GM18873 (cell line): ENCODE data around the gene VEGFC.

Experiments used
- ATAC-seq: cut with Tn5 transposase; IDR thresholded peaks from one replicate; pipeline ENCODE4 v1.9.1; 2021; ENCODE audit warnings: mild to moderate bottlenecking, moderate library complexity, moderate number of reproducible peaks; ENCODE audit not compliant: unreplicated experiment, low FRiP score

The VEGFC gene

DNA sequence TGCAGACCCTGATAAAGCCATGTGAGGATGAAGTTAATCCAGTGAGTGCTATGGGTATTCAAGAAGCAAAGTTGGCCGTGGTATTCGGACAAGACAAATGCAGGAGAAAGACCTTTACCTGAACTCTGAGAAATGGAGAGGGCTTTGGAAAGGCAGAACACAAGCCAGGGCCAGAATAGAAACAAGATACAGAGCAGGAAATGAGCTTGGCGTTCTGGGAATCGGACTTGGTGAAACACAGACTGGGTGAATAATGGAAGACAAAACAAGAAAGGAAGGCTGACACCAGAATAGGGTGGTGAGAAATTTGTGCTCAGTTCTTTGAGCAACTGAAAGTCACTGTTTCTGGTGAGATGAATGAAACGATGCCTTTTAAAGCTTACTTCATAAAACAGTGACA lies 83.3 kb downstream of the VEGFC start:
- ATAC-seq: no peak

DNA sequence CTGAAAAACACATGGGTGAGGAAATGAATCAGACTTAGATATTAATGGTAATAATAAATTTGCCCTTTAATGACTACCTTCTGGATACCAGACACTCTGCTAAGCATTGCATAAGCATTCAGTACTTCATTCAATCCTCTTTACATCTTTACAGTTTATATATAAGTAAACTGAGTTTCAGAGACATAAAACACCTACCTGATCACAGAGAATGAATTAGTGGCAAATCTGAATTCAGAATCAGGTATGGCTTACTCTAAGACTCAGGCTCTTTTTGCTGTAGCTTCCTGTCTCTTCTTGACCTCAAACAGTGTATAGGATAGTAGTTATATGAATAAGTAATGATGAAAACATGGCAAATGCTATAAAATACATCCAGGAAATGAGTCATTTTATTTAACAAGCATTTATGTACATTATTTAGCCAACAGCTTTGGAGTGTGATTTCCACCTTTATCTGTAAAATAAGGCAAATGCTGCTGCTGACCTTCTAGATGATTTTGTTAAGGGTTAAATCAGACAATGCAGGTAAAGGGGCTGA lies 83.9 kb downstream of the VEGFC start:
- no peak for ATAC-seq

DNA sequence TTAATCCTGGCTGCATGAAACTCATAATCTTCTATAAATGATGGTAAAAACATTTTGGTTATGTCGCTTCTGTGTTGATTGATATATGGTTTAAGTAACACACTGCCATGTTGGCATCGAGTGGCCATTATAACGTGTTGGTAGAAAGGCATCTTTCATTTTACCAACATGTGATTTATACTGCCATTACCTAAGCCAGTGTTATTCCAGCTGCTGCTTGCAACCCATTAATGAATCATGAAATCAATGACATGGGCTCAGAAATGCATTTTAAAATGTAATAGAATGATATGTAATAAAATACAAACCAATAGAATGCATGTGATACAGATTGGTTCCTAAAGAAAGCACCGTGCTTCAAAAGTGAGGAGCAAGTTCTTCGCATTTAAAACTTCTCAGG lies 102.0 kb downstream of the VEGFC start:
- ATAC-seq: no peak

- ATAC-seq: no peak
Measured at GRCh38 chr4:176680668-176681180, 112.0 kb downstream of the VEGFC start.

DNA sequence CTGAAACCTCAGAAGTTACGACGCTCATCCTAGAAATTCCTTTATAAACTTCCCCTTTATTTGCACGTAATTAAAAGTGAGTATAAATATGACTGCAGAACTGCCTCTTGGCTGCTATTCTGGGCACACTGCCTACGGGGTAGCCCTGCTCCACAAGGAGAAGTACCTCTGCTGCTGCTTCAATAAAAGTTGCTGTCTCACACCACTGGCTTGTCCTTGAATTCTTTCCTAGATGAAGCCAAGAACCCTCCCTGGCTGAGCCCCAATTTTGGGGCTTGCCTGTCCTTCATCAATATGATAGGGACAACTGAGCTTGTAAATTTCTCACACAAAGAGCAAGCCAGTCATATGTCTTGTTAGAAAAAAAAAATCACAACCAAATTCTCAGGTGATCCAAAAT lies 115.8 kb downstream of the VEGFC start:
- no peak for ATAC-seq

- no peak for ATAC-seq
Measured at GRCh38 chr4:176675810-176676209, 116.9 kb downstream of the VEGFC start.

- ATAC-seq: no peak
Measured at GRCh38 chr4:176671532-176671931, 121.2 kb downstream of the VEGFC start.

DNA sequence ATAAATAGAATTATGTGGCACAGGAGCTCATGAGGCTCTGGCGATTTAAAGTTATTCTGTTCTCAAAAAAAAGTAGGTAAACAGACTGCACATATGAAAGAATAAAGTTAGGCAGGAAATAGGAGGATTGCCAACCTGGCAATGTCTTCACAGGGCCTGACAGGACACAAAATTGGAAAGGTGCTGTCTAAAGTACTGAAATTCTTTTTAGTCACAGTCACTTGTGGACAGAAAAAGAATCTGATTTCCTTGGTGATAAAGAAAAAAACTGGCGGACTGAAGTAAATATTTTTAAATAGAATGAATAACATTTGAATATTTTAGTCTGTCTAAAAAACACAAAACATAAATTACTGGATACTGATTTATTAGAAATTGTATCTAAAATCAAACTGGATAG lies 124.4 kb downstream of the VEGFC start:
- ATAC-seq: no peak

DNA sequence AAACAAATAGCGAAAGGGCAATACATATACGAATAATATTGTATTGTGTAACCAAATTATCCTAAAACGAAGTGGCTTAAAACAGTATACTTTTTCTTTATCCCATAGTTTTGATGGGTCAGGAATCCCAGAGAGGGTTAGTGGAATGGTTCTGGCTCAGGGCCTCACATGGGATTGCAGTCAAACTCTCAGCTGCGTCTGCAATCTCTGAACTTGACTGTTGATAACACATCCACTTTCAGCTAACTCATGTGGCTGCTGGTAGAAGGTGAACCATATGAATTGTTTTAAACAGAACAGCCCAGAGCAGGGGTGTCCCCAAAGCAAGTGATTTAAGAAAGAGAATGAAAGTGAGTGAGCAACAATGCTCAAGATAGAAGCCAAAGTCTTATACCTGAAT lies 127.8 kb downstream of the VEGFC start:
- no peak for ATAC-seq

GRCh38 chr4:176660561-176660960 lies 132.2 kb downstream of the VEGFC start:
- no peak for ATAC-seq

- ATAC-seq: no peak
Measured at GRCh38 chr4:176656108-176656507, 136.6 kb downstream of the VEGFC start.

DNA sequence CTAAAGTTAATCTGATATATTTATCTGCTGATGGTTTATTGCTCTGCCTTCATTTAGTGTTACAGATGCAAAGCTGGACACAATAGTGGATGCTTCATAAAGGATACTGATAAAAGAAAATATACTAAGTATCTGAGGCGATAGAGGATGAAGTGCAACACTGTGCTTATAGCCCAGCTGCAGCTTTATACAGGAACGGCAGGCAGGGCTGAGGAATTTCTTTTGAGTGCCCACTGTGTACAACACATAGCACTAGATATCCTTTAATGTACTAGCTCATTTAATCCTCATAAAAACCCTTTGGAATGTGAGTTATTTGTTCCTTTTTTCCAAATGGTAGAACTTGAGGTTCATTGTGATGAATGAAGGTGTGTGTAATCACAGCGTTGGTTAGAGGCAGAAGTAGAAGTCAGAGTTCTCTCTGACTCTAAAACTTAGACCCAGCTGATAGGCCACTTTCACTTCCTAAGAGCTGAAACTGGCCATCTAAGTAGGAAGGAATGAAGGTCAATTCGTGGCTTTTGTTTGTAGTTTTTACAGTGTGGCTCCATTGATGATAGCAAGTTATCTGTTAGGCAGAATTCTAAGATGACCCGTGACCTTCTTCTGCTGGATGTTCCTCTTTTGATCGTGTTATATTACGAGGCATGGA lies 138.0 kb downstream of the VEGFC start:
- ATAC-seq: no peak

DNA sequence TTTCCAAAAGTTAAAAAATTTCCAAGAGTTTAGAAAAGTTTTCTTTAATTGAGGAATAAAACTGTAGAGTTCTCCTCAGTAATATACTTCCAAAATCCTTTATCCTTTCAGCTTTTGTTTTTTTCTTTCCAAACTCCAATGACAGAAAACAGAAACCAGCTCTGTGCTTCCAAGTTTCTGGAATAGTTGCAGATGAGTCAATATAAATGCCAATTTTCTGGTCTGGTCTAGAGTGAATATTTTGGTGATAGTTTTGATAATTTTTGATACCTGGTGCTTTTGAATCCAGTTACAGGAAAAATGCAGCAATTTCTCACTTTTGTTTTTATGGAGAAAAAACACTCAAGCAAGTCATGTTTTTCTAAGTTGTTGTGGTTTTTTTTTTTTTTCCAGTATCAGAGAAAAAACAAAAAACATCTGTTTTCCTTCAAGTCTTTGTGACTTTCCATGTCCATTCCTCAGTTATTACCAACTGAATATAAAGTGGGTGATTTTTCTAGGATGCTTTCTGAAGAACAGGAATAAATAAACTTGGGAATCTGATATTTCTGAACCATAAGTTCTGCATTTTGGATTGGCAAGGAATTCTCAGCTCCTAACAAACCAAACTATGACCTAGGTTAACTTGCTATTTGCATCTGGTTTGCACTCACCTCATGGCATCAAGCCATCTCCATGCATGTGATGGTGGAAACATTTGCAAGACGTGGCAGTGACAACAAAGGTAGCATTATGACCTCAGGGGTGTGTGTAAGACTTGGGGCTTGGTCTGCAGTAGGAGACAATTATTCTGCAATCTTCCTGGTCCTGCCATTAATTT lies 139.1 kb downstream of the VEGFC start:
- ATAC-seq: no peak

- ATAC-seq: no peak
Measured at GRCh38 chr4:176646311-176646710, 146.4 kb downstream of the VEGFC start.

DNA sequence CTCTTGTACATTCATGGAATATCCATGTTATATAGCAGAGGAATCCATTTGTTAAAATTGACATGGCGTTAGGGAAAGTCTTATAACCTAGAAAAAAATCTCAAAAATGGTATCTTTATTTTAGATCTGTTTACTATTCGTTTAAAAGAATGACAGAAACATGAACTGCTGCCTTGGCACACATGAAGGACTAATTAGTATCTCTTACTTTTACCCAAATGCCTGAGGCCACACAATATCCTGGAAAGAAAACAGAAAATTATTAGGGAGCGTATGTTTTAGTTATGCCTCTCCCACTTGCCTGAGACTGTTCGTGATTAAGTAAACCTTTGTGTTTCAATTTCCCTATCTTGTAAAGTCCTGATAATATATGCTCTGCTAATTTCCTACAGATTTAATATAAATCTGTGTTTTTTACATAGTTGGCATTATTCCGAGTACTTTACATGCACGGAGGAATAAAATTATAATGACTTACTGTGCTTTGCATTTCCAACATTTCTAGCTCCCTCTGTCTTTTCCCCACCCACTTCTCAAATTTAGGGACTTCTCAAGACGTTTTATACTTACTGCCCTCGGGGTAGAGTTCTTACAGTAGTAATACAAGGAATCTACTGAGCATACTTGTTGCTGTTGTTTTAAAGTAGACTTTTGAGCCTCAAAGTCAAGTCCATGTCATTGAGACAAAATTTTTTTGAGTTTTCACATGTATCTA lies 147.3 kb downstream of the VEGFC start:
- ATAC-seq: no peak

DNA sequence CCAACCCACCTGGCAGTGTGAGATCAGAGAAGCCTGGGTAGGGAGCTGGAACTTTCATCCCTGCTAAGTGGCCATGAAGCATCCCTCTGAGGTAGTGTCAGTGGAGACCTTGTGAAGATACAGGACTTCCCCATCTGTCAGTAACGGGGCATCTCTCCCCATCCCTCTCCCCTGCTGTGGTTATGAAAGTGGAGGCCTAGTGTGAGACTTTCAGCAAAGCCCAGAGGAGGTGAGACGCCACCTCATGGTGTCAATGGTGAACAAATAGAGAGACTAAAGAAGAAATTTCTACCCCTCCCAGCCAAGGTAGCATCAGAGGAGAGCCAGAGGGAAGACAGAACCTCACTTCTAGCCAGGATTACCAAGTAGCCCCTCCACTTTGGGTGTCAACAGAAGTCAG lies 150.2 kb downstream of the VEGFC start:
- ATAC-seq: no peak

DNA sequence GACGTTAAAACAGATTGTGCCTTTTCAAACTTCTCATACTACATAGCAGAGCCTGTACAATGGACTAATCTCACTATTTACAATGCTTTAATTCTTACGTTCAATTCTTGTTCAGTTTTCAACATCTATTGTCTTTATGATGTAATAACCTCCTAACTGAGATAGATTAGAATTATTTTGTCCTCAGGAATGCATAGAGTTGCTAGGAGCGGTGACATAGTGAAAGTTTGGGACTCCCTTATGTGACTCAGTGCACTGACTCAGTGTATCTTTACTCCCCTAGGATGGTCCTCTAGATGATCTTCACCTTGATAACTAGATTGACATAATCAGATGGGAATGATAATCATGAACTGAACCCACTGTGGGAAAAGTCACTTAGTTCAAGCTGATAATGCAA lies 151.5 kb downstream of the VEGFC start:
- ATAC-seq: no peak

DNA sequence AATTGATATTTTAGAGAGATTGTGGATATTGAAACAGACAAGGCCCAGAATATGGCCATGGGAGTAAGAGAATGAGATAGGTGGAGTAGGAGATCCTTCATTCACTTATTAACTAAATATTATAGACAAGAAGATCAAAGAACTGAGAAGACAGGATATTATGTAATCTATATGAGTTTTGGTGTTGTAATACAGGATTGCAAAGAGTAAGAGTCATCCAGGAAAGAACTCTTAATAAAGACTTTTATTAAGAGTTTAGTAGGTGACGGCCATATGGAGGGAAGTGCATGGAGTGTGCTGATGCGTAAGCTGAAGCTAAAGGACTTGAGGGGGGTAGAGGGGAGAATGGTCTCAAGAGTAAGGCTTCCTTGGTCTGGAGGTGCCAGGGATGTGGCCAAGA lies 153.7 kb downstream of the VEGFC start:
- ATAC-seq: no peak

GRCh38 chr4:176636292-176636691 lies 156.4 kb downstream of the VEGFC start:
- ATAC-seq: no peak

- no peak for ATAC-seq
Measured at GRCh38 chr4:176635372-176636261, 157.1 kb downstream of the VEGFC start.
